MCF 10A (cell line): ENCODE measurements around the gene STON1. TPM values are rescaled to one million over a fixed set of nuclear protein-coding genes. Genes with fewer than 3 reads are reported as not detected.
"Not testable (repeated sequence)": the region's sequence is repeated elsewhere in the genome, so short reads cannot be mapped to it uniquely, and the experiment has no call there.

Experiments used
- BruUV-seq: library from RNA; stranded (reverse); fragments of 400-500 nt; replicated peaks from 2 replicates; lab custom pipeline; 2021; lab: Mats Ljungman, UMichigan
- CTCF ChIA-PET: fragments of 300-600 bp; sonication (Branson Sonifier 250); formaldehyde crosslinking; extraction: SDS; loops from one replicate; lab custom pipeline; 2021; ENCODE audit warnings: antibody characterized with exemption, inconsistent platforms; lab: Yijun Ruan, JAX
- POLR2A ChIA-PET: fragments of 300-600, 350-650 bp; sonication (Branson Sonifier 250); formaldehyde crosslinking; extraction: SDS; loops from one replicate; lab custom pipeline; 2020; ENCODE audit warnings: antibody characterized with exemption, inconsistent platforms; lab: Yijun Ruan, JAX
- DNase-seq: peaks from one replicate; pipeline ENCODE4 v3.0.0-alpha.2; 2018; ENCODE audit not compliant: unreplicated experiment
- H3K27ac Mint-ChIP-seq: one replicate; pipeline ENCODE4 v1.8.0; 2022; ENCODE audit warnings: mild to moderate bottlenecking, low read depth, mixed read lengths; ENCODE audit not compliant: unreplicated experiment
- H3K27me3 Mint-ChIP-seq: one replicate; pipeline ENCODE4 v1.8.0; 2022; ENCODE audit warnings: mixed read lengths; ENCODE audit not compliant: insufficient read depth, unreplicated experiment
- H3K36me3 Mint-ChIP-seq: one replicate; pipeline ENCODE4 v1.8.0; 2022; ENCODE audit warnings: mild to moderate bottlenecking, moderate library complexity, mixed read lengths; ENCODE audit not compliant: insufficient read depth, unreplicated experiment
- H3K4me1 Mint-ChIP-seq: one replicate; pipeline ENCODE4 v1.8.0; 2022; ENCODE audit warnings: mixed read lengths; ENCODE audit not compliant: insufficient read depth, unreplicated experiment
- H3K4me3 Mint-ChIP-seq: one replicate; pipeline ENCODE4 v1.8.0; 2022; ENCODE audit warnings: mild to moderate bottlenecking, moderate library complexity, mixed read lengths; ENCODE audit not compliant: unreplicated experiment
- H3K9me3 Mint-ChIP-seq: one replicate; pipeline ENCODE4 v1.8.0; 2022; ENCODE audit warnings: mixed read lengths; ENCODE audit not compliant: unreplicated experiment
- intact Hi-C: fragments of 100-400 bp; cut with micrococcal nuclease; formaldehyde crosslinking; loops from 2 replicates; pipeline ENCODE4 v1.14.1; 2022
- total RNA-seq: library from RNA; stranded (reverse); gene quantifications from 2 replicates; pipeline ENCODE4 v1.2.3, GENCODE V29; 2022
- TF ChIP-seq, protein P1 (sequence below): fragments of 200-600 bp; IDR thresholded peaks from one replicate; pipeline ENCODE4 v1.8.0; 2022; ENCODE audit warnings: antibody characterized with exemption, mild to moderate bottlenecking; ENCODE audit not compliant: unreplicated experiment

Gene STON1
- total RNA-seq, 1 experiment from 2014 or later: 0.23 TPM

- Mint-ChIP-seq H3K36me3 (no peaks in the 10 kb centered on the region), H3K4me3 (no peak overlapping the region), H3K9me3 (no peaks in the 10 kb centered on the region), H3K27me3 (no peaks in the 10 kb centered on the region), H3K27ac (no peak overlapping the region), H3K4me1 (no peaks in the 10 kb centered on the region)
- TF ChIP-seq, protein P1, sequence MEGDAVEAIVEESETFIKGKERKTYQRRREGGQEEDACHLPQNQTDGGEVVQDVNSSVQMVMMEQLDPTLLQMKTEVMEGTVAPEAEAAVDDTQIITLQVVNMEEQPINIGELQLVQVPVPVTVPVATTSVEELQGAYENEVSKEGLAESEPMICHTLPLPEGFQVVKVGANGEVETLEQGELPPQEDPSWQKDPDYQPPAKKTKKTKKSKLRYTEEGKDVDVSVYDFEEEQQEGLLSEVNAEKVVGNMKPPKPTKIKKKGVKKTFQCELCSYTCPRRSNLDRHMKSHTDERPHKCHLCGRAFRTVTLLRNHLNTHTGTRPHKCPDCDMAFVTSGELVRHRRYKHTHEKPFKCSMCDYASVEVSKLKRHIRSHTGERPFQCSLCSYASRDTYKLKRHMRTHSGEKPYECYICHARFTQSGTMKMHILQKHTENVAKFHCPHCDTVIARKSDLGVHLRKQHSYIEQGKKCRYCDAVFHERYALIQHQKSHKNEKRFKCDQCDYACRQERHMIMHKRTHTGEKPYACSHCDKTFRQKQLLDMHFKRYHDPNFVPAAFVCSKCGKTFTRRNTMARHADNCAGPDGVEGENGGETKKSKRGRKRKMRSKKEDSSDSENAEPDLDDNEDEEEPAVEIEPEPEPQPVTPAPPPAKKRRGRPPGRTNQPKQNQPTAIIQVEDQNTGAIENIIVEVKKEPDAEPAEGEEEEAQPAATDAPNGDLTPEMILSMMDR: no peak
- intact Hi-C loops: loop anchor here (10.0 kb wide), 2 partner anchors 647 to 1007 kb away; no protein-coding TSS in a partner anchor
- ChIA-PET POLR2A (no interaction called here), CTCF (no interaction called here)
- BruUV-seq: no TSS peak
- peak; percentile 46 for DNase-seq
These were observed 77.5 kb downstream of the STON1 start for GRCh38 chr2:48607307-48608014.

GRCh38 chr2:48613211-48613610 lies 83.3 kb downstream of the STON1 start:
- ChIA-PET CTCF (interaction anchor here (0.6 to 1.5 kb wide), 3 partner anchors 13 to 238 kb away, joined by 3 to 5 read pairs (median 4); no protein-coding TSS in a partner anchor), POLR2A (no interaction called here)
- H3K4me1 Mint-ChIP-seq: no peaks in the 10 kb centered on the region
- BruUV-seq: no TSS peak
- no peak overlapping the region for H3K27ac Mint-ChIP-seq
- intact Hi-C loops: no loop called here
- TF ChIP-seq, protein P1: no peak
- H3K36me3 Mint-ChIP-seq: peaks cover 5% of the 10 kb centered on the region
- no peaks in the 10 kb centered on the region for H3K9me3 Mint-ChIP-seq
- H3K27me3 Mint-ChIP-seq: no peaks in the 10 kb centered on the region
- no peak overlapping the region for H3K4me3 Mint-ChIP-seq
- no peak for DNase-seq

- DNase-seq, BruUV-seq, H3K4me1 Mint-ChIP-seq, H3K27ac Mint-ChIP-seq, H3K36me3 Mint-ChIP-seq, H3K9me3 Mint-ChIP-seq, H3K27me3 Mint-ChIP-seq, intact Hi-C loops, POLR2A ChIA-PET, H3K4me3 Mint-ChIP-seq: not testable (repeated sequence)
- CTCF ChIA-PET: interaction anchor here (0.6 kb wide), 1 partner anchor 32 kb away, joined by 6 read pairs; no protein-coding TSS in a partner anchor
These were observed 84.6 kb downstream of the STON1 start for GRCh38 chr2:48614581-48614980.

DNA sequence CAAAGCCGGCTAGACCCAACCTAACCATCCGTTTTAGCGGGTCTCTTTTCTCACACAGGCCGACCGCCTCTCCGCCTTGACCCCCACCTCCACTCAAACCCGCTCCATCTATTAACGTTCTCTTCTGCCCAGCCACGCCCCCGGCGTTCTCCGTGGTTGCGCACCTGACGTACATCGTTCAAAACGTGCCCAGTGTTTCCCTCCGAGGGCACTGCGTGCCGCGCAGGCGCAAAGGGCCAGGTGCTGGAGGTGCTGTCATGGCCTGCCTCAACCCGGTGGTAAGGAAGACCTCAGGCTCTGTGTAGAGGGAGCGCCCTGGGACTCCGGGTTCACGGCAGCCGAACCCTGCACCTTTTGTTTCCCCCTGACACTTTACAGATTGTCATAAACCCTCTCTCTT lies 87.7 kb downstream of the STON1 start, which contains the start of gene GTF2A1L:
Gene GTF2A1L (plus strand): TSS at position 239 of the 400 bp plus-strand sequence. CDS start 19 bp downstream, at position 258.
- TF ChIP-seq, protein P1: no peak
- intact Hi-C loops: no loop called here
- no TSS peak for BruUV-seq
- ChIA-PET CTCF (interaction anchor here (0.6 to 1.6 kb wide), 2 partner anchors 9 to 18 kb away, joined by 3 to 6 read pairs; no protein-coding TSS in a partner anchor), POLR2A (no interaction called here)
- no peaks in the 10 kb centered on the region for H3K4me1 Mint-ChIP-seq
- H3K36me3 Mint-ChIP-seq: peaks cover 5% of the 10 kb centered on the region
- H3K9me3 Mint-ChIP-seq: no peaks in the 10 kb centered on the region
- H3K27me3 Mint-ChIP-seq: no peaks in the 10 kb centered on the region
- DNase-seq: no peak
- H3K4me3 Mint-ChIP-seq: no peak within 1 kb of the TSS
- H3K27ac Mint-ChIP-seq: no peak within 1 kb of the TSS
